ENCODE measurements around the gene TMEM250. TPM values are rescaled to one million over a fixed set of nuclear protein-coding genes. Genes with fewer than 3 reads are reported as not detected.

The TMEM250 gene
- total RNA-seq, 1 donor from 2014 or later = 18.7 TPM

DNA sequence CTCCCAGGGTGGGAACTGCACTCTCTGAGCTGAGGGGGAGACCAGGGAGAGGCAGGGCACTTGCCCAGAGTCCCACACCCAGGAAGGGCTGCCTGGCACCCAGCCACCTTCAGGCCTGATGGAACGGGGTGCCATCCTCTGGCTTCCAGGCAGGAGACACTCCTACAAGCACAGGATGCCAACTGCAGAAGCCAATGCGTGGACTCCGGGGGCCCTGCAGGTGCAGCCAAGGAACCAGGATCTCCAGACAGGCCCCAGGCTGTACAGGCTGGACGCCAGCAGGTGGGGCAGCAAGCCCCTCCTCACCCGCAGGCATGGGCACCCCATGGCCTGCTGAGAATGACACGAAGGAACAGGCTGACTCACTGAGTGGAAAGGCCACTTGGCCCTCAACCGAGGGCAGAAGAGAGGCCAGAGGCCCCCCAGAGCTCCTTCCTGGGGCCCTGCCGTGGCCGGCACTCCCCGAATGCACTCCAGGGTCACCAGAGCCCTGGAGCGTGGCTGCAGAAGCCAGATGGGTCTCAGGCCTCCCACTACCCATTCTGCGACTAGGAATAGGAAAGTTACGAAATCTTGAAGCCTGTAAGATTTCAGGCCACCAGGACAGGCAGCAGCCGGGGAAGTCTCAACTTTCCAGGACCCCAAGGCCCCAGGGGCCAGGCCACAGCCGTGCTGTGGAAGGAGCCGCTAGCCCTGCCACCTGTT lies 39.3 kb downstream of the TMEM250 start:
- intact Hi-C loops (cut with DNase I) = no loop called here
- ATAC-seq = no peak
- peak; percentile 62 for DNase-seq (ENCODE audit: missing footprints)

DNA sequence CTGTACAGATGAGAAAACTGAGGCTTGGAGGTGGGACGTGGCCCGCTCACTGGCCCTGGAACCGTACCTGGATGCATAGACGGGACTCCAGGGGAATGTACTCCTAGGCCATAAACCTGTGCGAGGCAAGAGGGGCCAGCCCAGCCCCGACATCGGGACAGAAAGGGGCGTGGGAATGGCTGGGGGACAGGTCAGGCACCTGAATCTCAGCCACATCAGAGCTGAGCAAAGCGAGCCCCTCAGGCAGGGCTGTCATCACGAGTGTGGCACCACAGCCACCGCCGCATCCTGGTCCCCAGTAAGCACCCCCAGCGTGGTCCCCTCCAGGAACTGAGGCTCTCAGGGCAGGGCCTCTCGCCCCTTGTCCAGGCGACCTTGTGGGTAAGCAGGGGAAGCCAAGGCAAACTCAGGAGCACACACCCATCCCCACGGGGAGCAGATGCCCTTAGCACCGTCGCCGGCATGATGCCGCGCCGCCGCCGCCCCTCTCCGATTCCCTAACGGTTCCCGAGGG lies 40.1 kb downstream of the TMEM250 start:
- peak; percentile 57 for DNase-seq (ENCODE audit: missing footprints)
- no peak for ATAC-seq
- intact Hi-C loops (cut with DNase I) = no loop called here

DNA sequence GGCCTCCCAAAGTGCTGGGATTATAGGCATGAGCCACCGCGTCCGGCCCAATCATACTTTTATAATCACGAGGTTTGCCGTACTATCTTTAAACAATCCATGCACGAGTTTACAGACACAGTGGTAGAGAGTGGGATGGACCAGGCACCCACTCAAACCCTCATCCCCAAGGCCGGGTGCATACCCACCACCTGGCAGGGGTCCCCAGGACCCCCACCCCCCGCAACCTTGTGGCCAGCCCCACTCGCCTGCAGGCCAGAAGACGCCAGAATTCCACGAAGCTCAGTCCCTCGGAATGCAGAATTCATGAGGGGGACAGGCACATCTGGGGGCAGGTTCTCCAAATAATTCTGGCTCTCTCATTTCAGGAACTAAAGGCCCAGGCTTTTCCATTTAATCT lies 40.7 kb downstream of the TMEM250 start:
- DNase-seq (ENCODE audit: missing footprints) (peak; percentile 22), ATAC-seq (no peak)
- intact Hi-C loops (cut with DNase I) = no loop called here

DNA sequence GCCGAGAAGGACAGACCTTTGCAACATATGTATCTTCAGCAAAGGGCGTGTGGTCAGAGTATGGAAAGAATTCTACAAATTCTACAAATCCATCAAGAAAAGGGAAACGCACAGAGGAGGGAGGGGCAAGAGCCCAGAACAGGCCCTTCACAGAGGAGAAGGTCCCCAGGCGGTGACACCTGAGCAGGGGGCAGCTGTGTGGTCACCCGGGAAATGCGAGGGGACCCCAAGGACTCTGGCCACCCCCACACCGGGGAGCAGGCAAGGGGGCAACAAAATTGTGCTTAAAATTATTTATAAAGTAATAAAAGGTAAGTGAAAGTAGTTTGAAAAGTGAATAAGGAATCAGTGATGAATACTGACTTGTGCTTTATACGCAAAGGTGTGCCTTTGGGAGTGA lies 41.2 kb downstream of the TMEM250 start:
- no peak for ATAC-seq
- peak; percentile 58 for DNase-seq (ENCODE audit: missing footprints)
- intact Hi-C loops (cut with DNase I) = no loop called here

DNA sequence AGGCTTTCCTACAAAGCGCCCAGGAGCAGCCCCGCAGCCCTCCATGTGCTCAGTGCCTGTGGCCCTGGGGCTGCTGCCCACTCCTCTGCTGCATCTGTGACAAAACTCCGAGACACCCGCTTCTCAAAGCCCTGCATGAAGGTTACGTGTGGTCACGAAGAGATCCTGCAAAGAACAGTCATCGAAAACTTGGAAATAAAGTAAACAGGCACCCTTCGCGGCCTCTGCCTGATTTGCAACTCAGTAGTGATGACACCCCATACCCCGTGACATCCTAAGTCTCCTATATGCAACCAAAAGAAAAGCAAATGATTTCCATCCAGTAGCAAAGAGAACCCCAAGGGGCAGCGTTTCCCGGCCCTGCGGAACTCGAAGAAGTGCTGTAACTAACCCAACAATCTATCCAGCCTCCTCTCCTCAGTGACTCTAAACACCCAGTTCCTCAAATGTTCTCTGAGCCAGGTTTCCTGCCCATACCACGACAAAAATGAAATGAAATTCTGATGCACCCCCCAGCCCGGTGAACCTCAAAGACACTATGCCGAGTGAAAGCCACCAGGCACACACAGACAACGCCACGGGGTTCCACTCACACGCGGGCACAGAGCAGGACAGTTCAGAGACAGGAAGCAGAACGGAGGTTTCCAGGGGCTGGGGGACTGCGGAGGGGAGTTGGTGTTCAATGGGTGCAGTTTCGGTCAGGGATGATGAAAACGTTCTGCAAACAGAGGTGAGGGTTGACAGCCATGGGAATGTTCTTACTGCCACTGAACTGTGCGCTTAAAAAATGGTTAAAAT lies 42.6 kb downstream of the TMEM250 start:
- ATAC-seq (no peak), DNase-seq (ENCODE audit: missing footprints) (peak; percentile 78)
- intact Hi-C loops (cut with DNase I) = no loop called here

DNA sequence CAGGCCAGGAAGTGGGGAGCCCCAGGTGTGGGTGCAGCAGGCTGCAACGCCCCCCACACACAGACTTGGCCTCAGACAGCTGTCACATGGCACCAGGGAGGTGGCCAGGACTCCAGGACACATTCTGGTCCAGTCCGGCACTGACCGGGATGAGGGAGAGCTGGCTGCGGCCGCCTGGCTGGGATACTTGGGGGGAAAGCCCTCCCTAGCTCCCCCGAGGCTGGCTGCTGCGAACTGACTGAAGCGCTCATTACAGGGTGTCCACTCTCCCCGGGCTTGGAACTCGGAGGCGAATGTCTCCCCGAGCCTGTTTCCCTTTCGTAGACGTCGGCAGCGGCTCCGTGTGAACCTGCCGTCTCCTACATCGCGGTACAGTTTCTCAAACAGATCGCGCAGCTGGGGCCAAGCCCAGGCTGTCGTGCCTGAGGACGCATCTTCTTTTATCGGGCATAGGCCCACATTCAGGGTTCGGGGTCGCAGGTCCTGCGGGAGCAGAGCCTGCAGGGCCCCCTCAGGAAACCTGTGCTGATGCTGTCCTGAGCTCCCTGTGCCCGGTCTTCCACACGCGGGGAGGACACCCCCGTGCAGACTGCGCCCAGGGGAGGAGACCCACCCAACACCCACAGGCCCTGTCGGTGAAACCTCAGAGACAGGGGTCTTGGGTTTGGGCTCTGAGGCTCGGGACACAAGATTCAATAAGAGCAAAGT lies 43.4 kb downstream of the TMEM250 start:
- DNase-seq (ENCODE audit: missing footprints) (peak; percentile 61), ATAC-seq (no peak)
- intact Hi-C loops (cut with DNase I) = no loop called here

DNA sequence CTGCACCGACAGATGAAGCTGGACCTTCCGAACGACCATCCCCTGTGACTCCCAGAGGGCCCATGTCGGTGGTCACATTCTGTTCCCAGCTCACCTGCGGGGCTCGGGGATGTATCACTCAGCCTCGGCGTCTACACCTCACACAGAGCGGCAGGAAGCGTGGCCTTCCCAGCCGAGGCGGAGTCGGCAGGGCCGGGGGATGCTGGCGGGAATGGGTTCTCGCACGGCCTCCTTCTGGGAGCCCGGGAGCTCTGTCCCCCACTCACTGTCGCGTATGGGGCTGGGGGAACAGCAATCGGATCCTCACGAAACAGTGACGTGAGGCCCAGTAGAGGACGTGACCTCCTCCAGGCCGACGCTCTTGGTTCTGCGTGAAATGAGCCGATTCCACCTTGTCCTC lies 44.0 kb downstream of the TMEM250 start:
- ATAC-seq (no peak), DNase-seq (ENCODE audit: missing footprints) (peak; percentile 40)

More for the DNA sequence above, 44.0 kb downstream of the TMEM250 start:
- intact Hi-C loops (cut with DNase I) = no loop called here

Other genes starting within 250 kb of the TMEM250 start
- 17.6 TPM for gene CAMSAP1, start 211.3 kb downstream of the TMEM250 start, total RNA-seq
- 119 TPM for gene UBAC1, start 157.5 kb downstream of the TMEM250 start, total RNA-seq
- 37.0 TPM for gene NACC2, start 23.6 kb downstream of the TMEM250 start, total RNA-seq
- gene LHX3, start 86.3 kb upstream of the TMEM250 start, total RNA-seq = not detected
- gene QSOX2, start 126.9 kb upstream of the TMEM250 start, total RNA-seq = 8.3 TPM
- not detected for gene CCDC187, start 185.2 kb upstream of the TMEM250 start, total RNA-seq
- gene GPSM1, start 208.7 kb upstream of the TMEM250 start, total RNA-seq = 48.6 TPM
- 40.6 TPM for gene DNLZ, start 244.9 kb upstream of the TMEM250 start, total RNA-seq